NOMO-1 treated with dmso at 0.1 percent for 144 hours (cell line): ENCODE measurements around the gene KPNA3.

Source experiments
- DNase-seq: peaks from one replicate; lab custom pipeline; 2025; ENCODE audit not compliant: unreplicated experiment; lab: John Stamatoyannopoulos, UW

The KPNA3 gene

GRCh38 chr13:49679246-49679645 is 113.2 kb downstream of the KPNA3 start:
- no peak for DNase-seq

DNA sequence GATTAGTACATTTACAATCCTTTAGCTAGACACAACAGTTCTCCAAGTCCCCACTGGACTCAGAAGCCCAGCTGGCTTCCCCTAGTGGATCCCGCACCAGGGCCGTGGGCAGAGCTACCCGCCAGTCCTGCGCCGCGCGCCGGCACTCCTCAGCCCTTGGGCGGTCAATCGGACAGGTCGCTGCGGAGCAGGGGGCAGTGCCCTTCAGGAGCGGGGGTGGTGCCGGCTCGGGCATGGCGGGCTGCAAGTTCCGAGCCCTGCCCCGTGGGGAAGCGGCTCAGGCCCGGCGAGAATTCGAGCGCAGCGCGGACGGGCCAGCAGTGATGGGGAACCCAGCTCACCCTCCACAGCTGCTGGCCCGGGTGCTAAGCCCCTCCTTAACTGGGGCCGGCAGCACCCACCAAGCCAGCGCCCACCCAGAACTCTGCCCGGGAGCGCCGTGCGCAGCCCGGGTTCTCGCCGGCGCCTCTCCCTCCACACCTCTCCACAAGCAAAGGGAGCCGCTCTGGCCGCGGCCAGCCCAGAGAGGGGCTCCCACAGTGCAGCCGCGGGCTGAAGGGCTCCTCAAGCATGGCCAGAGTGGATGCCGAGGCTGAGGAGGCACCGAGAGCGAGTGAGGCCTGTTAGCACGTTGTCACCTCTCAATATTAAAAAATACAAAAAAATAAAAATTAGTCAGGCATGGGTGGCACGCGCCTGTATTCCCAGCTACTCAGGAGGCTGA is 114.1 kb downstream of the KPNA3 start:
- DNase-seq: no peak

- no peak for DNase-seq
Observed at GRCh38 chr13:49676581-49677298, 115.7 kb downstream of the KPNA3 start.

GRCh38 chr13:49670828-49671227 is 121.7 kb downstream of the KPNA3 start:
- no peak for DNase-seq

DNA sequence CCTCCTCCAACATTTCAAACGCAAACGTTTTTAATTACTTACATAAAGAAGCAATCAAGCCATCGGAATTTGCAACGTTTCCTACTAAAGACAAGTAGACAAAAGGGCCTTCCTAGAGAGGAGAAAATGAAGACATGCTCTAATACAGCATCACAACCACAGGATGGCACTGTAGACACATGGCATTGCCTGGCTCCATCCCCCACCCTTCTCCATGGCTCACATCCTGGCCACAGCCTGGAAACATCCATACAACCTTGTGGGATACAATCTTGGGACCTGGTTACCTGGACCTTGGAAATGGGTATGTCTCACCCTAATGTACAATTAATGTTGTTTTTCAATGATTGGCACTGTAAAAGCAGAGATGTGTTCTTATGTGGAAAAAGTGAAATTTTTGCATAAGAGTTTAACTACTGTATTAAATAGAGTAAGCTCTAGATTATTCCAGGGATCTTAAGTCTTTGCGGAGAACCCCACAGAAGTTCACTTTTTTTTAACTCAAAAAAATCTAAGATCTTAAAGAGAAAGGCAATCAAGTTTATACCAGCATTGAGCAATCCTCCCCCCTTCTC is 122.7 kb downstream of the KPNA3 start:
- peak; percentile 15 for DNase-seq

DNA sequence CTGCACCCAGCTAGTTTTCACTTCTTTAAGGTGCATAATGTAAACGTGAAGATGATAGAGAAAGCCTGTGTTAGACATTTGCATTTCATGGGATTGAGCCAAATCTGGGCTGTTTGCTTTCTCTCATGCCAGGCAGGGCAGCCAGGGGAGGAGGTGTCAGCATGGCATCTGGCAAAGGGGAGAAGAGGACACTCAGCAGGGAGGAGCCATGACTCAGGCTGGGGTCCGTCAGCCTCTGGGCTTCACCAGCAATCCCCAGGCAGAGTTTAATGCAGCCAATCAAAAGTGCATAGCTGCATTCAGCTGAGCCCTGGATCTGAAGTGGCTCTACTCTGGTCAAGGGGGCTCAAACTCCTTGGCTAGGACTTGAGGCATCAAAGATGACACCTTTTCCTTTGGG is 124.7 kb downstream of the KPNA3 start:
- no peak for DNase-seq

- no peak for DNase-seq
Observed at GRCh38 chr13:49664606-49665005, 127.9 kb downstream of the KPNA3 start.

GRCh38 chr13:49657241-49657641 is 135.2 kb downstream of the KPNA3 start:
- DNase-seq: no peak

DNA sequence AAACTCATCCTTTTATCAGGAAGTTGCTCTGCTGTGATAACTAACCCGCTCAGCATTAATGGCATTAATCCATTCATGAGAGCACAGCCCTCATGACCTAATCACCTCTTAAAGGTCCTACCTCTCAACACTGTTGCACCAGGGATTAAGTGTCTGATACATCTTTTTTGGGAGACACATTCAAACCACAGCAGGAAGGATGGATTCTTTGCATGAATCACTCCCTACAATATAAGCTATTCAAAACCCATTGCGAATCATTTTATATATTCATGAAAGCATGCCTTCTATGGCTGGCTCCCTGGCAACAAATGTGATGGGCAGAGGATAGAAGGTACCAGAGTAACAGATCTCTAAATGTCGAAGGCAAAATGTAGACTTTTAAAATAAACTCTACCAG is 136.6 kb downstream of the KPNA3 start:
- DNase-seq: no peak

DNA sequence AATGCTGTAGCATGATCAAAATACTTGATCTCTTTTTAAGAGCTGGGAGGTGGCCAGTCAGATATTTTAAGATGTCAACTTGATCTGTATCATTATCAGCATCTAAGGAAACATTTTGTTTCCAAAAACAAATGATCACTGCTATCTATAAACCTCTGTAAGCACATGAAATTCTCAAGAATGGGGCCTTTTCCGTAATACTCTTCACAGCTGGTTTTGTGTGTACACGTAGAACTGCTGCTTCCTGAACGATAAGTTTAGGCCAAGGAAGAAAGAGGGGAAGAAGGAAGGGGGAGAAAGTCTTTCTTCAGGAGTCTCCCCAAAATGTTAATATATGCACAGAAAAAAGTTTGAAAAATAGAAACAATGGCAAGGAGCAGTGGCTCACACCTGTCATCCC is 138.5 kb downstream of the KPNA3 start:
- no peak for DNase-seq

DNA sequence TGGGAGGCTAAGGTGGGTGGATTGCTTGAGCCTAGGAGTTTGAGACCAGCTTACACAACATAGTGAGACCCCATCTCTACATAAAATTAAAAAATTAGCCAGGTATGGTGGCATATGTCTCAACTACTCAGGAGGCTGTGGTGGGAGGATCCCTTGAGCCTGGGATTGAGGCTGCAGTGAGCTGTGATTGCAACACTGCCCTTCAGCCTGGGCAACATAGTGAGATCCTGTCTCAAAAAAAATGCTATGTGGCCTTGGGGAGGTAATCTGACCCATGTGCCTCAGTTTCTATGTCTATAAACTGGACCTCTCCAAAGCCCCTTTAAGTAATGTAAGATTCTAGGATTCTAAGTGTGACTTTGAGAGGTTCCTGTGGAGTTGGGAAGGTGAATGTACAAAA is 139.0 kb downstream of the KPNA3 start:
- DNase-seq: no peak

DNA sequence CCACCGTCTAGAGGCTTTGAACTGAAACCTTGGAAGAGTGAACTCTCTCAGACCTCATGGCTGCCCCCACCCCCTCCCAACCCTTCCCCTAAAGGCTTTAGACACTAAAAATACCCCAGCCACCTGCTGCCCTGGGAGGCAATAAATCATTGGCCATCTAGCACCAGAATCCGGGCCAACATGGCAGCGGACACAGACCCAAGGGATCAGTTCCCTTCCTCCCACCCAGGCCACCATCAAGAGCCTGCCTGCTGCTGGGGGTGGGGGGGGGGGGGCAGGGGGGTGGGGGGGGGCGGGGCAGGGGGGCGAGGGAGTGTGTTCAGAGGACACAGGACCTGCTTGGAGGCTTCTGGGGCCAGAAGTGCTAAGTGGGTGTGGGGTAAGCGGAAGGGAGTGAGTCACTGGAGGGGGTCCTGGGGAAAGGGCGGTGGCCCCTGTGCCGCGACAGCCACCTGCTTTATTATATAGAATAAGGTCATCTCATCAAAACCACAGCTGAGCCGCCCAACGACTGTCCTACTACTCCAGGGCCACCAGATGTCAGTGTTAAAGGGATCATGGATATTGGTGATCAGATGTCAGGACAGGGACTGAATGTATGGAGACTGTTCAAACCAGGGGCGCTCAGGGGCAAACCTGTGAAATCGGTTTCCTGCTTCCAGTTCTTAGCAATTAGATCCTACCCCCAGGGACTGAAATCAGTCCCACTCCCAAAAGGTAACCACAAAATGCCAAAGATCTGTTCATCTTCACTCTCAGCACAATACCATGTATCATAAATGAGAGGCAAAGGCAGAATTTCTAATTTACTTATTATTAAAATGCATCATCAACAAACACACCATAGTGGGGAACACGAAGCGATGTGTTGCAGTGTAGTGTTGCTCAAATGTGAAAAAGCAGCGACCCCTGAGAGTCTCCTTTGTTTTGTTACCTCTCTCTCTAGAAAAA is 139.9 kb downstream of the KPNA3 start:
- DNase-seq: peak; percentile 35

DNA sequence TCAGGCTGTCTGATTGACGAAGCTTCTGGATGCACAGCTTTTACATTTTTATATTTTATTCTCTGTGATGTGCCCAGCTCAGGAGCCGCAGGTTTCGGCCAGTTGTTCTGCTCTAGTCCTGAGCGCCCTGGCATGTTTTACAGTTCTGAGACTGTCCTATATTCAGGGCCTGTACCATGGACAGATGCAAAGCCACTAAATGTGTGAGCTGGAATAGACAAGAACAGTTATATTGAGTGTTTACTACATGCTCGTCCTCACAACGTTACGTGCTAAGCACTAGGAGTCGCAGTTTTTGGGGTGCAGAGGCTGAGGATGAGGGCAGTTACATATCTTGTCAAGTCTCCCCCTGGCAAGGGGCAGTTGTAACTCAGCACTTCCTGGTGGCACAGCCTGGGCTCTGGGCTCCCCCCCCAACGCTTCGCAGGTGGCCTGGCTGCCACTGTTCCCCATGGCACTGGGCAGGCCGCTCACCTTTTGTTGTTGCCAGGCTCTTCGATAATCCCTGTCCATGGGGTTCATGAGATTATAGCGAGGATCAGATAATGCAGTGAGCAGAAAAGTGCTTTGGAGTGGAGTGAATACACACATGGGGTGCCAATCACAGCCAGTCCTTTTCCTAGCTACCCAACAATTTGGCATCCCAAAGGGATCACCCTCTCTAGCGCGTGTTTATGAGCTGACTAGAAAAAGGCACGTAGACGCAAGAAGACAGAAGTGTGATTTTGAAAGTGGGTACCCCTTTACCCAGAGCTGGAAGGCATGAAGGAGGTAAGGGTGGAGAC is 140.7 kb downstream of the KPNA3 start:
- DNase-seq: no peak

DNA sequence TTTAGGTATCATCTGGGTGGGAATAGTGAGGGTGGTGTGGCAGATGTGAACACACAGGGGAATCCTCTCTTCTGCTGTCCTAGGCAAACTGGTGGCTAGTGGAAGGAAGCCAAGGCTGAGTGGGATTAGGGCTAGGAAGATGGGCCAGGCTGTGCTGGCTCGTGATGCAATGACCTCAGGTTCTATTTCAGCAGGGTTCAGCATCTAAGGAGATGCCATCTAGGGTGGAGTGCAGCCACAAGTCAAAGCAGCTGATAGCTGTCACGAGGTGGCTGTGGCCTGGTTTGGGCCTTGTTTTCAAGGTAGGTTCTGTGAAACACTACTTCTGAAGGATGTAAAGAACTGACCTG is 142.5 kb downstream of the KPNA3 start:
- no peak for DNase-seq
